Lung (tissue), 12 donors: ENCODE data around the gene MLLT3. TPM values are rescaled to one million over a fixed set of nuclear protein-coding genes. Genes with fewer than 3 reads are reported as not detected.
A peak's percentile ranks its signal among the peaks of the same experiment; 100 is the strongest.

Experiments
- ATAC-seq: fragments of 200-7000 bp; cut with Tn5 transposase; one replicate; pipeline ENCODE4 v1.9.1; 2020; ENCODE audit warnings: moderate number of reproducible peaks; ENCODE audit not compliant: insufficient read depth, low FRiP score
- DNase-seq, 3 donors: peaks; one replicate each; pipeline ENCODE4 v3.0.0-alpha.2; 2013 to 2017
- H3K27ac ChIP-seq, 2 donors: one replicate each; pipeline ENCODE4 v1.5.1; 2013; ENCODE audit warnings: mild to moderate bottlenecking in 2 of 2, moderate library complexity in 2 of 2, control low read depth in 1 of 2, inconsistent platforms in 1 of 2, low read depth in 1 of 2, low read length in 1 of 2
- H3K27me3 ChIP-seq, 3 donors: one replicate each; pipeline ENCODE4 v1.5.1; 2013; ENCODE audit warnings: low read length in 2 of 3; ENCODE audit not compliant: control insufficient read depth in 3 of 3, insufficient read depth in 3 of 3
- H3K36me3 ChIP-seq, 4 donors: one replicate each; pipeline ENCODE4 v1.5.1; 2013; ENCODE audit warnings: low read length in 4 of 4, mild to moderate bottlenecking in 1 of 4, moderate library complexity in 1 of 4; ENCODE audit not compliant: control insufficient read depth in 4 of 4, insufficient read depth in 4 of 4
- H3K4me1 ChIP-seq, 5 donors: one replicate each; pipeline ENCODE4 v1.5.1; 2013; ENCODE audit warnings: low read length in 5 of 5, mild to moderate bottlenecking in 2 of 5, moderate library complexity in 1 of 5; ENCODE audit not compliant: control insufficient read depth in 5 of 5, insufficient read depth in 5 of 5
- H3K4me3 ChIP-seq: one replicate; pipeline ENCODE4 v1.5.1; 2013; ENCODE audit warnings: mild to moderate bottlenecking, control low read depth, moderate library complexity
- H3K9ac ChIP-seq, 2 donors: one replicate each; pipeline ENCODE4 v1.5.1; 2013; ENCODE audit warnings: low read length in 2 of 2, control low read depth in 1 of 2; ENCODE audit not compliant: insufficient read depth in 1 of 2
- H3K9me3 ChIP-seq, 4 donors: one replicate each; pipeline ENCODE4 v1.5.1; 2013; ENCODE audit warnings: low read length in 3 of 4, mild to moderate bottlenecking in 1 of 4, moderate library complexity in 1 of 4; ENCODE audit not compliant: control insufficient read depth in 4 of 4, insufficient read depth in 3 of 4
- CTCF ChIP-seq: IDR thresholded peaks from 2 replicates; pipeline ENCODE4 v1.5.1; 2012; ENCODE audit warnings: mild to moderate bottlenecking; ENCODE audit errors: control extremely low read depth, extremely low read depth
- WGBS, 2 donors: extraction: QIAGEN DNeasy Blood & Tissue Kit; methylation state at CpG; one replicate each; pipeline ENCODE4 v1.1.7; 2013; 5-methylcytosine and 5-hydroxymethylcytosine counted together
- polyA plus RNA-seq, 2 donors: library from polyadenylated mRNA; stranded (reverse); fragments of 200-250 nt; gene quantifications; one replicate each; pipeline ENCODE4 v1.2.1, GENCODE V29; 2013
- total RNA-seq, 2 donors: library from RNA; depleted of rRNA in 1 of 2; stranded (reverse); fragments of >200 nt in 1 of 2; gene quantifications; one replicate each; pipeline ENCODE4 v1.2.1, GENCODE V29; 2014 to 2021
- donor health status: control.
- donor health status: control.
- donor health status: Bipolar disorder and iron deficiency.
- donor health status: healthy.
- donor health status: DM: yes; HTN: yes; CAD: no.

MLLT3 gene
- total and polyA plus RNA-seq, 4 donors: 7.1 to 43.1 (median 13.7) TPM

DNA sequence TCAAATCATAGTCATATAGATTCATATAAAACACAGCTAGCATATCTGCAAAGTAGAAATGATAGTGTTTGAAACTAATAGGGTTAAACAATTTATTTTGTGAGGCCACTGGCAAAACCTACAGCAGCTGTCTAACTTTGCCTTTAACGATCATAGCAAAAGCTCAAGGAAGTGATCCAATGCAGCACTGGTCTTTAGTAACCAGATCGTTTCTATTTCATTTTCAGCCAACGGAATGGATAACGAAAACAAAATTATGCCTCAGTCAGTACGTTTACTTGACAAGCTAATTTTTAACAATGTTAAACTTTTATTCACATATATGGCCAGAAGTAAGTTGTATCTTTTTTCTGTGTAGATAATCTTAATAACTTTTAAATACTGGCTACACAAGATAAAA is 17.7 kb downstream of the MLLT3 start:
- Histone ChIP-seq H3K27me3 (no peaks in the 10 kb centered on the region), H3K4me3 (no peak overlapping the region), H3K27ac (no peak overlapping the region), H3K9ac (peak overlapping the region in 1 of 2 donors; percentile 14), H3K4me1 (peaks cover 0 to 23% (median 6%) of the 10 kb centered on the region in 5 donors), H3K36me3 (no peaks in the 10 kb centered on the region), H3K9me3 (no peaks in the 10 kb centered on the region)
- DNase-seq: peak in 2 of 3 donors; percentile 58 to 67
- ATAC-seq: no peak
- TF ChIP-seq CTCF: no peak
- WGBS, 2 donors: 6 to 9% methylated on average over 5 of the region's 5 CpGs

- ATAC-seq: no peak
- no peak overlapping the region for H3K4me3 ChIP-seq
- H3K9ac ChIP-seq: no peak overlapping the region
- no peak for DNase-seq
- H3K9me3 ChIP-seq: no peaks in the 10 kb centered on the region
- H3K36me3 ChIP-seq: no peaks in the 10 kb centered on the region
- H3K27me3 ChIP-seq: no peaks in the 10 kb centered on the region
- H3K4me1 ChIP-seq: peaks cover 0 to 23% (median 6%) of the 10 kb centered on the region in 5 donors
- H3K27ac ChIP-seq: no peak overlapping the region
- TF ChIP-seq CTCF: no peak
- WGBS, 2 donors: 59 to 62% methylated on average over 5 of the region's 5 CpGs
Observed at GRCh38 chr9:20603524-20604268, 18.6 kb downstream of the MLLT3 start.

- WGBS, 2 donors: 91 to 94% methylated on average over 1 of the region's 1 CpG
- Histone ChIP-seq H3K9me3 (no peaks in the 10 kb centered on the region), H3K36me3 (no peaks in the 10 kb centered on the region), H3K9ac (no peak overlapping the region), H3K4me1 (peaks cover 0 to 13% (median 4%) of the 10 kb centered on the region in 5 donors), H3K27ac (no peak overlapping the region), H3K27me3 (no peaks in the 10 kb centered on the region), H3K4me3 (no peak overlapping the region)
- ATAC-seq (no peak), DNase-seq (no peak)
- TF ChIP-seq CTCF: no peak
Observed at GRCh38 chr9:20601292-20601691, 21.0 kb downstream of the MLLT3 start.
